Ovary (tissue), 3 donors: ENCODE data around the gene GPR6.

Experiments
- EP300 ChIP-seq: sonication (generic); formaldehyde crosslinking; IDR thresholded peaks from one replicate; pipeline ENCODE4 v1.6.1; 2017; ENCODE audit warnings: antibody characterized with exemption
- TF ChIP-seq, protein P1 (sequence below), 3 donors: fragments of 450-650 bp in 2 of 3; fragments of 200-600 bp in 1 of 3; IDR thresholded peaks; one replicate each; pipeline versions ENCODE4 v1.5.1 to v1.8.0; 2016 to 2022; ENCODE audit warnings: antibody characterized with exemption in 3 of 3, mild to moderate bottlenecking in 1 of 3
- donor health status: DM: no; HTN: no; CAD: no.

DNA sequence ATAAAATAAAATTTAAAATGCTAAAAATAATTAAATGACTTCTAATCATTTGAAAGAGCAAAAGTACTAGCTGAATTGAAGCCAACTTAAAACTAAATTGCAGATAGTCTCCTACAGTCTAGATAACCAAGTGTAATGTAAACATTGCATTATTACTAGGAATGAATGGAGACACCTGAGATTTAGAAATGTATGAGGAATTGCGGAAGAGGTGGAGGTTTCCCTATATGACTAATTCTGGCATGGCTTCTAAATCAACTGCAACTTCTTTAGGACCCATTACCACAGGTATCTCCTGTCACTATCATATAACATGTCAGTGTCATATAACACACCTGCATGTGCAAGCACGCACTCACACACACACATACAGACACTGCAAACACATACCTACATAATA is 13.2 kb upstream of the GPR6 start:
- TF ChIP-seq, protein P1, sequence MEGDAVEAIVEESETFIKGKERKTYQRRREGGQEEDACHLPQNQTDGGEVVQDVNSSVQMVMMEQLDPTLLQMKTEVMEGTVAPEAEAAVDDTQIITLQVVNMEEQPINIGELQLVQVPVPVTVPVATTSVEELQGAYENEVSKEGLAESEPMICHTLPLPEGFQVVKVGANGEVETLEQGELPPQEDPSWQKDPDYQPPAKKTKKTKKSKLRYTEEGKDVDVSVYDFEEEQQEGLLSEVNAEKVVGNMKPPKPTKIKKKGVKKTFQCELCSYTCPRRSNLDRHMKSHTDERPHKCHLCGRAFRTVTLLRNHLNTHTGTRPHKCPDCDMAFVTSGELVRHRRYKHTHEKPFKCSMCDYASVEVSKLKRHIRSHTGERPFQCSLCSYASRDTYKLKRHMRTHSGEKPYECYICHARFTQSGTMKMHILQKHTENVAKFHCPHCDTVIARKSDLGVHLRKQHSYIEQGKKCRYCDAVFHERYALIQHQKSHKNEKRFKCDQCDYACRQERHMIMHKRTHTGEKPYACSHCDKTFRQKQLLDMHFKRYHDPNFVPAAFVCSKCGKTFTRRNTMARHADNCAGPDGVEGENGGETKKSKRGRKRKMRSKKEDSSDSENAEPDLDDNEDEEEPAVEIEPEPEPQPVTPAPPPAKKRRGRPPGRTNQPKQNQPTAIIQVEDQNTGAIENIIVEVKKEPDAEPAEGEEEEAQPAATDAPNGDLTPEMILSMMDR (IDR thresholded peaks at IDR 0.05): no peak
- TF ChIP-seq EP300: no peak
